Liver (tissue), 9 donors: ENCODE data around the gene ZNF205. TPM values are rescaled to one million over a fixed set of nuclear protein-coding genes. Genes with fewer than 3 reads are reported as not detected.

Experiments
- DNase-seq: peaks from one replicate; pipeline ENCODE4 v3.0.0-alpha.2; 2017; ENCODE audit warnings: low spot score
- H3K27ac ChIP-seq, 2 donors: one replicate each; pipeline ENCODE4 v1.7.0; 2013; ENCODE audit warnings: inconsistent platforms in 2 of 2, low read length in 2 of 2, control low read depth in 1 of 2, low read depth in 1 of 2, mild to moderate bottlenecking in 1 of 2
- H3K27me3 ChIP-seq, 4 donors: one replicate each; pipeline versions ENCODE4 v1.6.1 to v1.7.0; 2013; ENCODE audit warnings: low read length in 3 of 4, inconsistent platforms in 1 of 4, mild to moderate bottlenecking in 1 of 4, moderate library complexity in 1 of 4; ENCODE audit not compliant: control insufficient read depth in 4 of 4, insufficient read depth in 4 of 4
- H3K36me3 ChIP-seq, 4 donors: one replicate each; pipeline versions ENCODE4 v1.6.1 to v1.7.0; 2013; ENCODE audit warnings: low read length in 3 of 4, mild to moderate bottlenecking in 3 of 4, low read depth in 1 of 4, moderate library complexity in 1 of 4; ENCODE audit not compliant: control insufficient read depth in 4 of 4, insufficient read depth in 3 of 4
- H3K4me1 ChIP-seq, 4 donors: one replicate each; pipeline versions ENCODE4 v1.6.1 to v1.7.0; 2013; ENCODE audit warnings: low read length in 3 of 4, mild to moderate bottlenecking in 3 of 4, moderate library complexity in 1 of 4; ENCODE audit not compliant: control insufficient read depth in 4 of 4, insufficient read depth in 4 of 4
- H3K4me3 ChIP-seq, 3 donors: one replicate each; pipeline versions ENCODE4 v1.6.1 to v1.7.0; 2013; ENCODE audit warnings: low read length in 3 of 3, control low read depth in 1 of 3, low read depth in 1 of 3, mild to moderate bottlenecking in 1 of 3
- H3K9ac ChIP-seq, 2 donors: one replicate each; pipeline ENCODE4 v1.7.0; 2013; ENCODE audit warnings: low read length in 2 of 2, mild to moderate bottlenecking in 2 of 2, moderate library complexity in 2 of 2, control low read depth in 1 of 2, low read depth in 1 of 2
- H3K9me3 ChIP-seq, 4 donors: one replicate each; pipeline versions ENCODE4 v1.6.1 to v1.7.0; 2013; ENCODE audit warnings: low read length in 3 of 4; ENCODE audit not compliant: control insufficient read depth in 4 of 4
- ATF3 ChIP-seq: IDR thresholded peaks from 2 replicates; pipeline ENCODE4 v1.6.1; 2016; ENCODE audit warnings: antibody characterized with exemption
- CTCF ChIP-seq: fragments of 150-350 bp; IDR thresholded peaks from 2 replicates; pipeline ENCODE4 v1.5.1; 2017; ENCODE audit warnings: improper control_type of control experiment, low read depth, low read length; ENCODE audit not compliant: missing input control
- EGR1 ChIP-seq, 2 donors: IDR thresholded peaks; 2 replicates each; pipeline ENCODE4 v1.6.1; 2016 to 2018; ENCODE audit warnings: antibody characterized with exemption in 2 of 2, low read depth in 2 of 2
- FOXA1 ChIP-seq: IDR thresholded peaks from 2 replicates; pipeline ENCODE4 v1.6.1; 2016; ENCODE audit warnings: antibody characterized with exemption
- FOXA2 ChIP-seq: IDR thresholded peaks from 2 replicates; pipeline ENCODE4 v1.6.1; 2016; ENCODE audit warnings: antibody characterized with exemption
- HNF4A ChIP-seq, 2 donors: conservative IDR thresholded peaks; 2 replicates each; pipeline ENCODE4 v1.6.1; 2016; ENCODE audit warnings: antibody characterized with exemption in 2 of 2, mild to moderate bottlenecking in 2 of 2
- HNF4G ChIP-seq: IDR thresholded peaks from 2 replicates; pipeline ENCODE4 v1.6.1; 2016; ENCODE audit warnings: antibody characterized with exemption
- MAX ChIP-seq: IDR thresholded peaks from 2 replicates; pipeline ENCODE4 v1.6.1; 2016; ENCODE audit warnings: antibody characterized with exemption
- NR2F2 ChIP-seq: IDR thresholded peaks from 2 replicates; pipeline ENCODE4 v1.6.1; 2016; ENCODE audit warnings: antibody characterized with exemption
- RAD21 ChIP-seq, 2 donors: IDR thresholded peaks; 2 replicates each; pipeline ENCODE4 v1.6.1; 2016; ENCODE audit warnings: antibody characterized with exemption in 2 of 2, mild to moderate bottlenecking in 2 of 2
- REST ChIP-seq: IDR thresholded peaks from 2 replicates; pipeline ENCODE4 v1.6.1; 2016; ENCODE audit warnings: antibody characterized with exemption, mild to moderate bottlenecking
- SP1 ChIP-seq: IDR thresholded peaks from 2 replicates; pipeline ENCODE4 v1.6.1; 2018; ENCODE audit warnings: antibody characterized with exemption, mild to moderate bottlenecking
- TAF1 ChIP-seq: conservative IDR thresholded peaks from 2 replicates; pipeline ENCODE4 v1.6.1; 2016; ENCODE audit warnings: antibody characterized with exemption, mild to moderate bottlenecking
- ZBTB33 ChIP-seq: IDR thresholded peaks from 2 replicates; pipeline ENCODE4 v1.6.1; 2016; ENCODE audit warnings: antibody characterized with exemption
- WGBS: extraction: QIAGEN DNeasy Blood & Tissue Kit; methylation state at CpG from one replicate; pipeline ENCODE4 v1.1.7; 2013; 5-methylcytosine and 5-hydroxymethylcytosine counted together
- polyA plus RNA-seq, 2 donors: library from polyadenylated mRNA; stranded (reverse) in 1 of 2; unstranded in 1 of 2; fragments of 200-250 nt in 1 of 2; fragments of >200 nt in 1 of 2; fragmentation: Nextera tagmentation in 1 of 2; extraction: Ambion mirVana in 1 of 2; gene quantifications; one replicate each; pipeline versions ENCODE4 v1.2.1 to v1.2.3, GENCODE V29; 2013 to 2015
- total RNA-seq, 2 donors: library from RNA; depleted of rRNA; stranded (reverse); fragments of >200 nt; gene quantifications; one replicate each; pipeline ENCODE4 v1.2.3, GENCODE V29; 2014
- donor health status: healthy.
- donor health status: healthy.
- donor health status: healthy.
- donor health status: healthy.
- donor health status: healthy.

The ZNF205 gene
- total and polyA plus RNA-seq, 4 donors: 2.0 to 6.9 (median 5.0) TPM

GRCh38 chr16:3142770-3143169 lies 30.4 kb downstream of the ZNF205 start:
- Histone ChIP-seq H3K9me3 (no peaks in the 10 kb centered on the region), H3K27ac (no peak overlapping the region), H3K9ac (no peak overlapping the region), H3K4me1 (peaks cover 11 to 21% (median 18%) of the 10 kb centered on the region in 4 donors), H3K36me3 (peaks cover 0 to 34% (median 5%) of the 10 kb centered on the region in 4 donors), H3K27me3 (no peaks in the 10 kb centered on the region), H3K4me3 (no peak overlapping the region)
- DNase-seq: no peak
- TF ChIP-seq TAF1 (no peak), EGR1 (IDR thresholded peaks at IDR 0.05; ENCODE audit: low read depth in 2 of 2) (no peak), CTCF (no peak), FOXA2 (no peak), HNF4A (conservative IDR thresholded peaks at IDR 0.05) (no peak), RAD21 (IDR thresholded peaks at IDR 0.05) (no peak), ATF3 (no peak), ZBTB33 (no peak), MAX (no peak), HNF4G (no peak), REST (no peak)
- WGBS: 93% methylated on average over 13 of the region's 13 CpGs

GRCh38 chr16:3143189-3143588 lies 30.8 kb downstream of the ZNF205 start:
- Histone ChIP-seq H3K27me3 (no peaks in the 10 kb centered on the region), H3K9ac (no peak overlapping the region), H3K36me3 (peaks cover 0 to 29% (median 3%) of the 10 kb centered on the region in 4 donors), H3K4me1 (peaks cover 11 to 21% (median 18%) of the 10 kb centered on the region in 4 donors), H3K27ac (peak overlapping the region; percentile 67 to 68), H3K4me3 (no peak overlapping the region), H3K9me3 (no peaks in the 10 kb centered on the region)
- DNase-seq: no peak
- 94% methylated on average over 11 of the region's 11 CpGs for WGBS
- TF ChIP-seq MAX (no peak), SP1 (no peak), ZBTB33 (no peak), NR2F2 (no peak), FOXA1 (no peak)
